IPS-NIHi11 (cell line): ENCODE data around the gene PRPF8.
"Not testable (repeated sequence)": the region's sequence is repeated elsewhere in the genome, so short reads cannot be mapped to it uniquely, and the experiment has no call there.

ENCODE experiments used
- DNase-seq: peaks from one replicate; pipeline ENCODE4 v3.0.0; 2012; ENCODE audit warnings: mixed read lengths, low spot score

The PRPF8 gene

GRCh38 chr17:1716076-1716911 is 31.6 kb upstream of the PRPF8 start:
- peak; percentile 98 for DNase-seq

GRCh38 chr17:1715803-1716075 is 31.1 kb upstream of the PRPF8 start:
- no peak for DNase-seq

- DNase-seq, result peak; percentile 49
Measured at GRCh38 chr17:1714980-1715802, 30.5 kb upstream of the PRPF8 start.

GRCh38 chr17:1714427-1714979 is 29.8 kb upstream of the PRPF8 start:
- peak; percentile 79 for DNase-seq

- DNase-seq, result peak; percentile 66
Measured at GRCh38 chr17:1713878-1714426, 29.3 kb upstream of the PRPF8 start.

- DNase-seq, result no peak
Measured at GRCh38 chr17:1713160-1713877, 28.7 kb upstream of the PRPF8 start.

GRCh38 chr17:1712271-1712670 is 27.6 kb upstream of the PRPF8 start:
- DNase-seq, result no peak

GRCh38 chr17:1711804-1712203 is 27.1 kb upstream of the PRPF8 start:
- no peak for DNase-seq

- DNase-seq, result peak; percentile 14
Measured at GRCh38 chr17:1710807-1711553, 26.3 kb upstream of the PRPF8 start.

- peak; percentile 80 for DNase-seq
Measured at GRCh38 chr17:1709971-1710806, 25.5 kb upstream of the PRPF8 start, which contains the start of gene TLCD2. TLCD2 (minus strand) TSS chr17:1710377; CDS start chr17:1710242, 135 bp downstream.

- DNase-seq, result peak; percentile 14
Measured at GRCh38 chr17:1709403-1709951, 24.8 kb upstream of the PRPF8 start.

- not testable (repeated sequence) for DNase-seq
Measured at GRCh38 chr17:1708791-1709346, 24.2 kb upstream of the PRPF8 start.

GRCh38 chr17:1707107-1707506 is 22.4 kb upstream of the PRPF8 start:
- no peak for DNase-seq

GRCh38 chr17:1705004-1705403 is 20.3 kb upstream of the PRPF8 start:
- no peak for DNase-seq

- no peak for DNase-seq
Measured at GRCh38 chr17:1703063-1703462, 18.4 kb upstream of the PRPF8 start.

GRCh38 chr17:1699891-1700290 is 15.2 kb upstream of the PRPF8 start:
- DNase-seq, result not testable (repeated sequence)

GRCh38 chr17:1697681-1698080 is 13.0 kb upstream of the PRPF8 start:
- DNase-seq, result no peak

GRCh38 chr17:1695365-1695764 is 10.7 kb upstream of the PRPF8 start:
- no peak for DNase-seq

GRCh38 chr17:1693339-1693738 is 8.7 kb upstream of the PRPF8 start:
- DNase-seq, result no peak
